OCI-LY1 (cell line): ENCODE results near the gene PYGB.

ENCODE experiments used
- H2AFZ ChIP-seq: fragments of 200-600 bp; sonication (generic), shearing (Covaris generic); 2 replicates; pipeline ENCODE4 v1.6.0; 2014; ENCODE audit warnings: antibody characterized with exemption, mild to moderate bottlenecking, low read length
- H3F3A ChIP-seq: fragments of 200-600 bp; sonication (generic), shearing (Covaris generic); 2 replicates; pipeline ENCODE4 v1.6.0; 2014; ENCODE audit warnings: mild to moderate bottlenecking, antibody characterized with exemption, low read length, moderate library complexity; ENCODE audit not compliant: insufficient read depth
- H3K27ac ChIP-seq: fragments of 200-600 bp; sonication (generic); 2 replicates; pipeline ENCODE4 v1.5.1; 2014; ENCODE audit warnings: low read length, mixed run types, mild to moderate bottlenecking, low read depth; ENCODE audit not compliant: poor library complexity, severe bottlenecking
- H3K27me3 ChIP-seq: fragments of 200-600 bp; sonication (generic); 2 replicates; pipeline ENCODE4 v1.6.0; 2014; ENCODE audit warnings: antibody characterized with exemption, mild to moderate bottlenecking, low read length, moderate library complexity; ENCODE audit not compliant: insufficient read depth
- H3K36me3 ChIP-seq: fragments of 200-600 bp; sonication (generic); 2 replicates; pipeline ENCODE4 v1.6.1; 2014; ENCODE audit warnings: mild to moderate bottlenecking, antibody characterized with exemption, low read length, moderate library complexity, mixed read lengths; ENCODE audit not compliant: insufficient read depth
- H3K4me1 ChIP-seq: fragments of 200-600 bp; sonication (generic); 2 replicates; pipeline ENCODE4 v1.5.1; 2014; ENCODE audit warnings: mild to moderate bottlenecking, low read length, moderate library complexity; ENCODE audit not compliant: insufficient read depth, severe bottlenecking
- H3K4me2 ChIP-seq: fragments of 200-600 bp; sonication (generic), shearing (Covaris generic); 2 replicates; pipeline ENCODE4 v1.6.1; 2014; ENCODE audit warnings: low read length
- H3K4me3 ChIP-seq: fragments of 200-600 bp; sonication (generic); 2 replicates; pipeline ENCODE4 v1.5.1; 2014; ENCODE audit warnings: low read length, low read depth, mild to moderate bottlenecking, mixed read lengths; ENCODE audit not compliant: poor library complexity, severe bottlenecking
- H3K79me2 ChIP-seq: fragments of 200-600 bp; shearing (Covaris generic); 2 replicates; pipeline ENCODE4 v1.6.1; 2016; ENCODE audit warnings: mixed run types, low read length, mixed read lengths; ENCODE audit not compliant: insufficient read depth
- H3K9ac ChIP-seq: fragments of 200-600 bp; sonication (generic), shearing (Covaris generic); 2 replicates; pipeline ENCODE4 v1.6.1; 2014; ENCODE audit warnings: mild to moderate bottlenecking, low read length, mixed read lengths
- H3K9me2 ChIP-seq: fragments of 200-600 bp; sonication (generic), shearing (Covaris generic); 2 replicates; pipeline ENCODE4 v1.6.1; 2014; ENCODE audit warnings: low read depth, mild to moderate bottlenecking, low read length, mixed read lengths
- H3K9me3 ChIP-seq: fragments of 200-600 bp; shearing (Covaris generic); 2 replicates; pipeline ENCODE4 v1.6.1; 2014; ENCODE audit warnings: low read length, mixed read lengths
- H4K20me1 ChIP-seq: fragments of 200-600 bp; sonication (generic), shearing (Covaris generic); 2 replicates; pipeline ENCODE4 v1.6.0; 2016; ENCODE audit warnings: mild to moderate bottlenecking, low read length; ENCODE audit not compliant: insufficient read depth
- EZH2 ChIP-seq: fragments of 200-600 bp; sonication (generic), shearing (Covaris generic); IDR thresholded peaks from 2 replicates; pipeline ENCODE4 v1.8.0; 2017; ENCODE audit warnings: borderline replicate concordance, mixed run types, mild to moderate bottlenecking, antibody characterized with exemption, low read length, moderate library complexity, mixed read lengths
- TF ChIP-seq, protein P1 (sequence below): fragments of 200-600 bp; sonication (generic), shearing (Covaris generic); IDR thresholded peaks from 2 replicates; pipeline ENCODE4 v1.5.1; 2017; ENCODE audit warnings: mild to moderate bottlenecking, antibody characterized with exemption, low read length, moderate library complexity, mixed read lengths

Gene PYGB

DNA sequence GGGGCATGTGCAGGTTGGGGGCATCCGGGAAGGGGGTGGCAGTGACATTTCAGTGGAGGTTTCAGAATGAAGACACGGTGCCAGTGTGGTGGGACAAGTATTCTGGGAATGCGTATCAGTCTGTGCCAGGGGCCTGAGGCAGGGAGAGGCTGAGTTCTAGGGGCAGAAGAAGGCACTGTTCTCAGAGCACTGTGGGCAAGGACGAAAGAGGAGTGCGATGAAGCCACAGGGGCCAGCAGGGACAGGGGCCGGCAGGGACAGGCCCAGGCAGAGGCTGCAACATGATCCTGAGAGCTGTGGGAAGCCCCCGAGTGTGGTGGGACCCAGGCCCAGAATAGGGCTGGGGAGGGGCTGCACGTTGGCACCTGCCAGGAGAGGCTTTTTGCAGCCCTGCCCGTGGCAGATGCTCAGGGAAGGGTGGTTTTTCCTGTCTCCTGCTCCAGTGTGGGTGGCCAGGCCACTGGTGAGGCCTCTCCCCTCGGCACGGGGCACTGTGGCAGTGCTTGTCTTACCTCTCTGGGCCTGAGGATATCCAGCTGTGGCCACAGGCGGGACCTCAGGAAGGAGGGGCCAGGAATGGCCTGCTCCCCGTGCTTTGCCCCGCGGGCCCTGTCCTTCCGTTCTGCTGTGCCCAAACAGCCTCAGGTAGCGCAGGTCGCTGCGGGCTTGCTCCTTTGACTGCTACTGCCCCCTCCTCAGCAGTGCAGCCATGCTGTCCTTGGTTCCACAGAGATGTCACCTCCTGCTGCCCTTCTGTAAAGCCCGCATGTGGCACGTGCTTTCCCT, 42.4 kb upstream of the PYGB start:
- TF ChIP-seq EZH2: no peak
- TF ChIP-seq, protein P1, sequence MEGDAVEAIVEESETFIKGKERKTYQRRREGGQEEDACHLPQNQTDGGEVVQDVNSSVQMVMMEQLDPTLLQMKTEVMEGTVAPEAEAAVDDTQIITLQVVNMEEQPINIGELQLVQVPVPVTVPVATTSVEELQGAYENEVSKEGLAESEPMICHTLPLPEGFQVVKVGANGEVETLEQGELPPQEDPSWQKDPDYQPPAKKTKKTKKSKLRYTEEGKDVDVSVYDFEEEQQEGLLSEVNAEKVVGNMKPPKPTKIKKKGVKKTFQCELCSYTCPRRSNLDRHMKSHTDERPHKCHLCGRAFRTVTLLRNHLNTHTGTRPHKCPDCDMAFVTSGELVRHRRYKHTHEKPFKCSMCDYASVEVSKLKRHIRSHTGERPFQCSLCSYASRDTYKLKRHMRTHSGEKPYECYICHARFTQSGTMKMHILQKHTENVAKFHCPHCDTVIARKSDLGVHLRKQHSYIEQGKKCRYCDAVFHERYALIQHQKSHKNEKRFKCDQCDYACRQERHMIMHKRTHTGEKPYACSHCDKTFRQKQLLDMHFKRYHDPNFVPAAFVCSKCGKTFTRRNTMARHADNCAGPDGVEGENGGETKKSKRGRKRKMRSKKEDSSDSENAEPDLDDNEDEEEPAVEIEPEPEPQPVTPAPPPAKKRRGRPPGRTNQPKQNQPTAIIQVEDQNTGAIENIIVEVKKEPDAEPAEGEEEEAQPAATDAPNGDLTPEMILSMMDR: no peak
- Histone ChIP-seq H3F3A (no peaks in the 10 kb centered on the region), H4K20me1 (no peaks in the 10 kb centered on the region), H3K9me2 (no peaks in the 10 kb centered on the region), H3K4me3 (no peak overlapping the region), H3K79me2 (peaks cover 6% of the 10 kb centered on the region; the same call in 1 of the 2 replicates), H3K9ac (no peak overlapping the region), H3K4me2 (no peak overlapping the region), H3K4me1 (peaks cover 22% of the 10 kb centered on the region), H3K9me3 (no peaks in the 10 kb centered on the region), H3K27me3 (no peaks in the 10 kb centered on the region), H2AFZ (no peak overlapping the region), H3K27ac (no peak overlapping the region), H3K36me3 (peaks cover 6% of the 10 kb centered on the region; the same call in 1 of the 2 replicates)

DNA sequence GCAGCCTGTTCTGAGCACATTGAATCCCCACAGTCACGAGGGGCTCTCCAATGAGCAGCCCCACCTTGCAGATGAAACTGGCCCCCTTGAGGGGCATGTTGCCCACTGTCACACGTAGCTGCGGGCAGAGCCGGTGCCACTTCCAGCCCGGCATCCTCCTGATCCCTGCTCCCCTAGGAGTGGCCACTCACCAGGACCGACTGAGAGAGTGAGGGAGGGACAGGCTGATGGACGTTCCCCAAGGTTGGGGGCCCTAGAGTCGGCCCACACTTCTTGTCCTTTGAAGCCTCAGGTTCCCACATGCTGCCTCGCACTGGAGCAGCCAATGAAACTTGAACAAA, 41.9 kb upstream of the PYGB start:
- no peaks in the 10 kb centered on the region for H3K27me3 ChIP-seq
- H3K9me2 ChIP-seq: no peaks in the 10 kb centered on the region
- H3K9ac ChIP-seq: no peak overlapping the region
- no peaks in the 10 kb centered on the region for H3F3A ChIP-seq
- no peak overlapping the region for H2AFZ ChIP-seq
- no peaks in the 10 kb centered on the region for H3K9me3 ChIP-seq
- H4K20me1 ChIP-seq: no peaks in the 10 kb centered on the region
- H3K4me2 ChIP-seq: no peak overlapping the region
- no peak overlapping the region for H3K4me3 ChIP-seq
- no peak overlapping the region for H3K27ac ChIP-seq
- TF ChIP-seq, protein P1: no peak
- TF ChIP-seq EZH2: no peak
- peaks cover 22% of the 10 kb centered on the region for H3K4me1 ChIP-seq
- peaks cover 6% of the 10 kb centered on the region; the same call in 1 of the 2 replicates for H3K36me3 ChIP-seq
- H3K79me2 ChIP-seq: 0 out of 2 replicates have a peak, but pooled peaks cover under 1% of the 10 kb centered on the region

DNA sequence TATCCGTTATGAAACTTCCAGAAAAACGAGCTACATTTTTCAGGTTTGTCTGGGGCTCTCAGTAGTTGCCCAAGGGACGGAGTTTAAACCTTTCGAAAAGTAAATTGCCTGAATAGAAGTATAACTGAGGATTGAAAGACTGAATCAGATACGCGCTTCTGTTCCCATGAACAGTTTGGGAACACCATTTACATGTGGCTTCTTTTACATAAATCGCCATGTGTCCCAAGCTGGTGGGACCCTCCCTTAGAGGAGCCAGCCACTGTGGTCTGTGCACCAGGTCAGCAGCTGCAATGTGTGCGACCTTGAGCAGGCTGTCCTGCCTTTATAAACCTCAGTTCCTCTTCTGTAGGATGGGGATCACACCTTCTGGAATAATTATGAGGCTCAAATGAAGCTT, 41.3 kb upstream of the PYGB start:
- Histone ChIP-seq H3K4me3 (no peak overlapping the region), H4K20me1 (no peaks in the 10 kb centered on the region), H3K36me3 (peaks cover 9% of the 10 kb centered on the region; the same call in 1 of the 2 replicates), H3K79me2 (no peaks in the 10 kb centered on the region), H3K9ac (no peak overlapping the region), H3K9me3 (no peaks in the 10 kb centered on the region), H2AFZ (no peak overlapping the region), H3K4me1 (peaks cover 22% of the 10 kb centered on the region), H3K4me2 (no peak overlapping the region), H3F3A (no peaks in the 10 kb centered on the region), H3K27me3 (no peaks in the 10 kb centered on the region), H3K27ac (no peak overlapping the region), H3K9me2 (no peaks in the 10 kb centered on the region)
- TF ChIP-seq, protein P1: no peak
- TF ChIP-seq EZH2: no peak
